RPMI8226 (cell line): ENCODE measurements around the gene NRXN3.

Source experiments
- DNase-seq: peaks from one replicate; pipeline ENCODE4 v3.0.0-alpha.2; 2015

NRXN3 gene

GRCh38 chr14:79405512-79405910 is 1235.3 kb downstream of the NRXN3 start:
- no peak for DNase-seq

GRCh38 chr14:79407572-79407971 is 1237.4 kb downstream of the NRXN3 start:
- no peak for DNase-seq

- no peak for DNase-seq
Observed at GRCh38 chr14:79408696-79409095, 1238.5 kb downstream of the NRXN3 start.

GRCh38 chr14:79411403-79412174 is 1241.4 kb downstream of the NRXN3 start:
- no peak for DNase-seq

GRCh38 chr14:79412822-79413221 is 1242.6 kb downstream of the NRXN3 start:
- DNase-seq: no peak

- DNase-seq: no peak
Observed at GRCh38 chr14:79413734-79414428, 1243.7 kb downstream of the NRXN3 start.

GRCh38 chr14:79415726-79416125 is 1245.6 kb downstream of the NRXN3 start:
- no peak for DNase-seq

- no peak for DNase-seq
Observed at GRCh38 chr14:79417961-79418360, 1247.8 kb downstream of the NRXN3 start.

- DNase-seq: no peak
Observed at GRCh38 chr14:79418649-79419415, 1248.7 kb downstream of the NRXN3 start.

- DNase-seq: no peak
Observed at GRCh38 chr14:79419571-79420327, 1249.6 kb downstream of the NRXN3 start.

GRCh38 chr14:79420725-79421124 is 1250.6 kb downstream of the NRXN3 start:
- DNase-seq: no peak

- no peak for DNase-seq
Observed at GRCh38 chr14:79421811-79422210, 1251.6 kb downstream of the NRXN3 start.

- no peak for DNase-seq
Observed at GRCh38 chr14:79424462-79424861, 1254.3 kb downstream of the NRXN3 start.

GRCh38 chr14:79426103-79426755 is 1256.1 kb downstream of the NRXN3 start:
- DNase-seq: no peak

GRCh38 chr14:79432640-79433039 is 1262.5 kb downstream of the NRXN3 start:
- DNase-seq: no peak

- DNase-seq: no peak
Observed at GRCh38 chr14:79436335-79436734, 1266.2 kb downstream of the NRXN3 start.

GRCh38 chr14:79437951-79438350 is 1267.8 kb downstream of the NRXN3 start:
- DNase-seq: no peak

GRCh38 chr14:79438696-79439342 is 1268.6 kb downstream of the NRXN3 start:
- no peak for DNase-seq

- no peak for DNase-seq
Observed at GRCh38 chr14:79442786-79443185, 1272.6 kb downstream of the NRXN3 start.

GRCh38 chr14:79443602-79444001 is 1273.4 kb downstream of the NRXN3 start:
- DNase-seq: no peak

GRCh38 chr14:79448960-79449359 is 1278.8 kb downstream of the NRXN3 start:
- no peak for DNase-seq

- no peak for DNase-seq
Observed at GRCh38 chr14:79451601-79452000, 1281.4 kb downstream of the NRXN3 start.
